Duodenal mucosa (tissue), 2 donors: ENCODE measurements around the gene SLC6A7.

ENCODE experiments used
- H3K27ac ChIP-seq: one replicate; pipeline ENCODE4 v1.7.0; 2013; ENCODE audit warnings: low read depth, low read length
- H3K27me3 ChIP-seq, 2 donors: one replicate each; pipeline ENCODE4 v1.7.0; 2013; ENCODE audit warnings: low read length in 2 of 2, control low read depth in 1 of 2; ENCODE audit not compliant: insufficient read depth in 2 of 2, control insufficient read depth in 1 of 2
- H3K36me3 ChIP-seq, 2 donors: one replicate each; pipeline ENCODE4 v1.7.0; 2013; ENCODE audit warnings: low read length in 2 of 2, control low read depth in 1 of 2; ENCODE audit not compliant: insufficient read depth in 2 of 2, control insufficient read depth in 1 of 2
- H3K4me1 ChIP-seq, 2 donors: one replicate each; pipeline ENCODE4 v1.7.0; 2013; ENCODE audit warnings: low read length in 2 of 2, control low read depth in 1 of 2; ENCODE audit not compliant: insufficient read depth in 2 of 2, control insufficient read depth in 1 of 2
- H3K4me3 ChIP-seq, 2 donors: one replicate each; pipeline ENCODE4 v1.7.0; 2013; ENCODE audit warnings: low read length in 2 of 2, low read depth in 1 of 2
- H3K9ac ChIP-seq, 2 donors: one replicate each; pipeline ENCODE4 v1.7.0; 2013; ENCODE audit warnings: low read length in 2 of 2, low read depth in 1 of 2
- H3K9me3 ChIP-seq, 2 donors: one replicate each; pipeline ENCODE4 v1.7.0; 2013; ENCODE audit warnings: low read length in 2 of 2, control low read depth in 1 of 2; ENCODE audit not compliant: control insufficient read depth in 1 of 2

SLC6A7 gene

GRCh38 chr5:150206098-150206778, 16.4 kb downstream of the SLC6A7 start:
- H3K27ac ChIP-seq, result no peak overlapping the region
- H3K27me3 ChIP-seq, result no peaks in the 10 kb centered on the region
- H3K4me1 ChIP-seq, result peaks cover 22 to 26% of the 10 kb centered on the region in 2 donors
- H3K9me3 ChIP-seq, result no peaks in the 10 kb centered on the region
- H3K36me3 ChIP-seq, result no peaks in the 10 kb centered on the region
- no peak overlapping the region for H3K4me3 ChIP-seq
- no peak overlapping the region for H3K9ac ChIP-seq

- no peaks in the 10 kb centered on the region for H3K36me3 ChIP-seq
- H3K4me1 ChIP-seq, result peaks cover 27 to 31% of the 10 kb centered on the region in 2 donors
- no peaks in the 10 kb centered on the region for H3K27me3 ChIP-seq
- no peak overlapping the region for H3K27ac ChIP-seq
- no peak overlapping the region for H3K9ac ChIP-seq
- no peak overlapping the region for H3K4me3 ChIP-seq
- no peaks in the 10 kb centered on the region for H3K9me3 ChIP-seq
Observed at GRCh38 chr5:150206779-150207115, 16.9 kb downstream of the SLC6A7 start.

- Histone ChIP-seq H3K4me3 (peak overlapping the region; percentile 9 to 37), H3K27me3 (no peaks in the 10 kb centered on the region), H3K9ac (peak overlapping the region; percentile 29 to 57), H3K36me3 (no peaks in the 10 kb centered on the region), H3K27ac (no peak overlapping the region), H3K9me3 (no peaks in the 10 kb centered on the region), H3K4me1 (peaks cover 30 to 34% of the 10 kb centered on the region in 2 donors)
Observed at GRCh38 chr5:150208187-150209098, 18.6 kb downstream of the SLC6A7 start.

DNA sequence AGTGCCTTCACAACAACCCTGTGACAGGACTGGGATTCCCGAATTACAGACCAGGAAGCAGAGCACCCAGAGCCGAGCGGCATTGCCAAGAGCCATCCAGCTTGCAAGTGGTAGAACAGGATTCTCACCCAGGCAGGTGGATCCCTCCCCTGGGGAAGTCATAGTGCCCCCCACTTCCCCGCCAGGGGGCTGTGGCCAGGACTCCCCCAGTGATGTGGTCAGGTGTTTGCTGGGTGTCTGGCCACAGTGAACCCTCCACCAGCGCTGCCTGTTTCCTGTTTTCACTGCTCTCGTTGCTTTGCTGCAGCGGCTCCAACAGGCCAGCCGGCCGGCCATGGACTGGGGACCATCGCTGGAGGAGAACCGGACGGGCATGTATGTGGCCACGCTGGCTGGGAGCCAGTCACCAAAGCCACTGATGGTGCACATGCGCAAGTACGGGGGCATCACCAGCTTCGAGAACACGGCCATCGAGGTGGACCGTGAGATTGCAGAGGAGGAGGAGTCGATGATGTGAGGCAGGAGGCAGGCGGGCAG, 19.3 kb downstream of the SLC6A7 start:
- Histone ChIP-seq H3K36me3 (no peaks in the 10 kb centered on the region), H3K4me3 (peak overlapping the region; percentile 9 to 37), H3K4me1 (peaks cover 30 to 36% of the 10 kb centered on the region in 2 donors), H3K27ac (no peak overlapping the region), H3K9me3 (no peaks in the 10 kb centered on the region), H3K27me3 (no peaks in the 10 kb centered on the region), H3K9ac (peak overlapping the region; percentile 29 to 57)

DNA sequence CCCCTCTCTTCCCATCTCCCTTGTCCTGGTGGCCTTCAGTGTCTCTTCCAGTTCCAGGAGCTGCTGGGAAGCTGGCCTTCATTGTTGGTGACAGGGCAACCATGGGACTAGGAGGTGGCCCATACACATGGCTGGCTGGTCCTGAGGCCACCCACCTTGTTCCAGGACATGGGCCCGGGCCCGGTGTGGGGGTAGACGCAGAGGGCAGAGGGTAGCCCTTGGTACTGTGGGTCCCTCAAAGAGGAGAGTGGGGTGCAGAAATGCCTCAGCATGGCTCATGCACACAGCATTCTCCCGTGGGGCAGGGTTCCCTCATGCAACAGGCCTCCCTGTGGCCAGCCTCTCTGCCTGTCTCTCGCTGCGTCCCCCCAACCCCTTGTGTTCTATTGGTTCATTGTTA, 20.8 kb downstream of the SLC6A7 start:
- H3K27ac ChIP-seq, result no peak overlapping the region
- H3K27me3 ChIP-seq, result no peaks in the 10 kb centered on the region
- H3K9ac ChIP-seq, result peak overlapping the region; percentile 49 to 57
- no peaks in the 10 kb centered on the region for H3K36me3 ChIP-seq
- H3K4me3 ChIP-seq, result peak overlapping the region in 1 of 2 donors; percentile 32
- H3K9me3 ChIP-seq, result no peaks in the 10 kb centered on the region
- H3K4me1 ChIP-seq, result peaks cover 30 to 42% of the 10 kb centered on the region in 2 donors

DNA sequence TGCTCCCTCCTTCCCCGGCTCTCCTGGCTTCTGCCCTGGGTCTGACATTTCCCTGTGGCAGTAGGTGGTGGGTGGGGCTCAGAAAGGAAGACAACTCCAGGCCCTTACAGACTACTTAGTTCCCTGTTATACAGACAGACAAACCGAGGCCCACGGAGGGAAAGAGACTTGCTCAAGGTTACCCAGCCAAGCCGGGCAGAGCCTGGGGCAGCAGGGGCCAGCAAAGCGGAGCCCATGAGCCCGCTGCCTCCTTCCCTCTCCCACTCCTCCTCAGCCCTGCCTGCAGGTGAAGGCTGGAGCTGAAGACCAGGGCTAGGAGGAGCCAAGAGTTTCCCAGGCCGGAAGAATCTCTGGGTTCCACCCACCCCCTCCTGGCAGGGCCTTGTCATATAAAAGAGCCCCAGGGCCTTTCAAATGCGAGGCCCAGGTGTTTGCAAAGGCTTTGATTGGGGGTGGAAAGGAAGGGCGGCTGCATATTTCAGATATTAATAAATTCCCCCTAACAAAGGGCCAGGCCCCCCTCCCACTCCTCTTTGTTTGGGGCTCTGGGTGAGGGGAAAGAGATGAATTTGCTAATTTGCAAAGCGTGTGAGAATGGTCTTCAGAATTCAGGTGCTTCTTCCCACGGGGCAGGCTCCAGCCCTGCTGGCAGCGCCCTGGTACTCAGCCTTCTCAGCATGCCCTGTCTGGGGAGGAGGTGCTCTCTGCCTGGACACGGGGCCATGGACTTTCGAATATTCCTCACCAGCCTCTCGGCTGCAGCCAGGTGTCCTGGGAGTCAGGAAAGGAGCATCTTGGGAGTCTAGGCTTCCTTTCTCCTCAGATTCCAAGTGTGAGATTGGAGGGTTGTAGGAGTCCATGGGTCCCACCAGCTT, 21.5 kb downstream of the SLC6A7 start:
- Histone ChIP-seq H3K4me3 (peak overlapping the region; percentile 12 to 32), H3K9me3 (no peaks in the 10 kb centered on the region), H3K27me3 (no peaks in the 10 kb centered on the region), H3K4me1 (peaks cover 33 to 49% of the 10 kb centered on the region in 2 donors), H3K36me3 (no peaks in the 10 kb centered on the region), H3K9ac (peak overlapping the region; percentile 49 to 57), H3K27ac (peak overlapping the region; percentile 57)

DNA sequence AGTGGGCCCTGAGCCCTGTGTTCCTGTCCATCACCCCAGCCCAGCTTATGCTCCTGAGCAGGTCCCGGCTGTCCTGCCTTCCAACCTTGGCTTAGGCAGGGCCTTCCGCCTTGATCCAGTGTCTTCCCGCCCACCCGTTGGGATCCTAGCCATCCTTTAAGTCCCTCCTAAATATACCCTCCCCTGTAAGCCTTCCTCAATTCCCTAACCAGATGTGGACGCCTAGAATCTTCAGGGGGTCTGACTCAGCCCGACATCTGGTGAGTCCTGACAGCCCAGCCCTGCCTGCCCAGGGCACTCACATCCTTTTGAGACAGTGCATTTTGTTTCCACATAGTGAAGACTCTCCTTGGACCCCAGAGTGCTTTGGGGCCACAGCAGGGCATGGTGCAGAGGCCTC, 23.7 kb downstream of the SLC6A7 start:
- H3K4me1 ChIP-seq, result peaks cover 47 to 65% of the 10 kb centered on the region in 2 donors
- no peak overlapping the region for H3K9ac ChIP-seq
- H3K27me3 ChIP-seq, result no peaks in the 10 kb centered on the region
- H3K27ac ChIP-seq, result no peak overlapping the region
- no peaks in the 10 kb centered on the region for H3K36me3 ChIP-seq
- H3K9me3 ChIP-seq, result no peaks in the 10 kb centered on the region
- no peak overlapping the region for H3K4me3 ChIP-seq

GRCh38 chr5:150214289-150214688, 24.4 kb downstream of the SLC6A7 start:
- Histone ChIP-seq H3K27ac (no peak overlapping the region), H3K4me3 (no peak overlapping the region), H3K4me1 (peaks cover 40 to 57% of the 10 kb centered on the region in 2 donors), H3K9ac (no peak overlapping the region), H3K27me3 (no peaks in the 10 kb centered on the region), H3K36me3 (no peaks in the 10 kb centered on the region), H3K9me3 (no peaks in the 10 kb centered on the region)

DNA sequence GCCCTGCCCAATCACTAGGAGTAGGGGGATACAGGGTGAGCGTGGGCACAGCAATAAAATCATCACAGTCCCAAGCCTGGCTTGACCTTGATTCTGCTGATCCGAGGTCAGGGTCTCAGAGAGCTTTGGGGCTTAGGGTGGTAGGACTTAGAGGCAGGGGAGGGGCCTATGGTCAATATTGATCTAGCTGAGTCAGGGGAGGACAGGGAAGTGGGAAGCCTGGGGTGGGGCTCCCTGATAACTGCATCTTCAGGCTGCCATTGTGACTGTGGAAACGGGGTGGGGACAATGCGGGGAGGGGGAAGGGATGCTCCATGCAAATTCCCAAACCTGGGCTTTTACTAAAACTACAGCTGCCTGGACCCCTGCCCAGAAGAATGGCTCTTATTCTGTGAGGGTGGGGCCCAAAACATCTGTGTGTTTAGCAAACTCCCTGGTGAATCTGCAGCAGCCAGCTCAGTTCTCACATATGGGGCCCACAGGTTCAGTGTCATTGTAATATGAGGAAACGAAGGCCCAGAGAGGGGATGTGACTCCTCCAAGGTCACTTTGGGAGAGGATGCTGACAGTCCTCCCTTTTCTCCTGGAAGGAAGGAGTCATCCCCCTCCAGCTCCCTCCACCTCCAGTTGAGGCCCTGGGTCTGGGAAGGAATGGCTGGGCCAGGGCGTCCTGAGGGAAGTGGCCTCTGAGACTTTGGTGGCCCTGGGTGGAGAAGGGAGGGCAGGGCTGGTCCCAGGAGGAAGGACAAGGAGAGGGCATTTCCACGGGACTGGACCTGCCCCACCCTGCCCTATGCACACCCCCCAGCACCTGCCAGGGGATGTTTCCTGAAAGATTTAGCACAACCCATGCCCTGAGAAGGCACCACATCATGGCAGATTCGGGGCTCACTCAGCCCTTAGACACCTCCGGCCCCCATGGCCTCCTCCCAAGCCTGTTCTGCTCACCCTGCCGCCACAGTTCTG, 26.4 kb downstream of the SLC6A7 start:
- Histone ChIP-seq H3K4me1 (peaks cover 27 to 40% of the 10 kb centered on the region in 2 donors), H3K27ac (no peak overlapping the region), H3K27me3 (no peaks in the 10 kb centered on the region), H3K36me3 (no peaks in the 10 kb centered on the region), H3K9ac (peak overlapping the region in 1 of 2 donors; percentile 32), H3K9me3 (no peaks in the 10 kb centered on the region), H3K4me3 (no peak overlapping the region)
